Ishikawa (cell line): ENCODE measurements around the gene RYR2.

ENCODE experiments used
- EGR1 ChIP-seq: IDR thresholded peaks from 2 replicates; pipeline ENCODE4 v1.6.1; 2012
- FOXM1 ChIP-seq: IDR thresholded peaks from 2 replicates; pipeline ENCODE4 v1.6.1; 2012; ENCODE audit warnings: low read depth, borderline replicate concordance
- RAD21 ChIP-seq: IDR thresholded peaks from 2 replicates; pipeline ENCODE4 v1.6.1; 2012; ENCODE audit warnings: low read depth
- TAF1 ChIP-seq: IDR thresholded peaks from 2 replicates; pipeline ENCODE4 v1.6.1; 2012; ENCODE audit warnings: low read depth, mild to moderate bottlenecking
- USF1 ChIP-seq: IDR thresholded peaks from 2 replicates; pipeline ENCODE4 v1.6.1; 2012
- YY1 ChIP-seq: IDR thresholded peaks from 2 replicates; pipeline ENCODE4 v1.6.1; 2012; ENCODE audit warnings: low read depth
- TF ChIP-seq, protein P1 (sequence below): IDR thresholded peaks from 2 replicates; pipeline ENCODE4 v1.6.1; 2012

DNA sequence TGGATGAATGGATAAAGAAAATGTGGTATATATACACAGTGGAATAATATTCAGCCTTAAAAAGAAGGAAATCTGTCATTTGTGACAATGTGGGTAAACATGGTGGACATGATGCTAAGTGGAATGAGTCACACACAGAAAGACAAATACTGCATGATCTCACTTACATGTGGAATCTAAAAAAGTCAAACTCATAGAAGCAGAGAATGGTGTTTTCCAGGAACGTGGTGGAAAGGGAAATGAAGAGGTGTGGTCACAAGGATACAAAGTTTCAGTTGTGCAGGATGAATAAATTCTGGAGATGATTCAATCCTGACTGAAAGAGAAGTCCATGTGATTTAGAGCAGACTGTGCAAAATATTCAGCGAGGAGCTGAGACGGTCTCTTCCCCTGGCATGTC is 56.6 kb downstream of the RYR2 start:
- TF ChIP-seq RAD21 (no peak), YY1 (no peak), USF1 (no peak), FOXM1 (no peak), TAF1 (no peak), EGR1 (no peak)
- TF ChIP-seq, protein P1, sequence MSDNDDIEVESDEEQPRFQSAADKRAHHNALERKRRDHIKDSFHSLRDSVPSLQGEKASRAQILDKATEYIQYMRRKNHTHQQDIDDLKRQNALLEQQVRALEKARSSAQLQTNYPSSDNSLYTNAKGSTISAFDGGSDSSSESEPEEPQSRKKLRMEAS, result no peak
